ENCODE measurements around the gene ZP3.
"Not testable (repeated sequence)": the region's sequence is repeated elsewhere in the genome, so short reads cannot be mapped to it uniquely, and the experiment has no call there.

ZP3 gene

DNA sequence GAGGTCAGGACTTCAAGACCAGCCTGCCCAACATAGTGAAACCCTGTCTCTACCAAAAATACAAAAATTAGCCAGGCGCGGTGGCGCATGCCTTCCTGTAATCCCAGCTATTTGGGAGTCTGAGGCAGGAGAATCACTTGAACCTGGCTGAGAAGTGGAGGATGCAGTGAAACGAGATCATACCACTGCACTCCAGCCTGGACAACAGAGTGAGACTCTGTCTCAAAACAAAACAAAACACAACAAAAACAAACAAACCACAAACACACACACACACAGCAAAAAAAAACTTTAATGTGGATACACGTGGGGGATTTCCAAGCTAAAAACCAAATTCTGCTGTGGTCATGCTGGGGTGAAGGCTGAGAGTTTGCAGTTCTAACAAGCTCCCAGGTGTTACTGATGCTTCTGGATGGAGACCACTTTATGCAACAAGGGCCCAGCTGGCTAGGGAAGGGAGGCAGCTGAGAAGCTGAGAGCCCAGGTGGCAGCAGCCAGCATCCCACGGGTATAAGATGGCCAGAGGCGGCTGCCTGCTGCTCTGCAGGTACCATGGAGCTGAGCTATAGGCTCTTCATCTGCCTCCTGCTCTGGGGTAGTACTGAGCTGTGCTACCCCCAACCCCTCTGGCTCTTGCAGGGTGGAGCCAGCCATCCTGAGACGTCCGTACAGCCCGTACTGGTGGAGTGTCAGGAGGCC is at the start of gene ZP3:
ZP3 (plus strand) TSS at position 538 of the 699 bp plus-strand sequence; CDS start at position 553, 15 bp downstream.
- no peak for DNase-seq

DNA sequence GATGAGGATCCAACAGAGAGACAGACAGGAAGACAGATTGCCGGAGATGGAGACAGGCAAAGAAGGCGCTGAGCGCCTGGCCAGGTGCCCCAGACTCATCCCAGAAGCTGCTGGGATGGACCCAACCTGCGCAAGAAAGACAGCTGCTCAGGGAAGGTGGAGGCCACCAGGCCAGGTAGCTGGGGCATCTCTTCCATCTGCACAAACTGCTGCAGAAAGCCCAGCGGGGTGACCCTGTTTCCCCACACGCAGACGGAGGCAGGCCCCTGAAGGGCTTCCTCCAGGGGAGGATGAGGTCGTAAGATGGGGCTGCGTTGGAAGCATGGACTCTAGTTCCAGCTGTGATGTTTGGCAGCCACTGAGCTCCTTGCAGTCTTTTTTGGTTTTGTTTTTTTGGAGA is 49.5 kb upstream of the ZP3 start:
- no peak for DNase-seq

DNA sequence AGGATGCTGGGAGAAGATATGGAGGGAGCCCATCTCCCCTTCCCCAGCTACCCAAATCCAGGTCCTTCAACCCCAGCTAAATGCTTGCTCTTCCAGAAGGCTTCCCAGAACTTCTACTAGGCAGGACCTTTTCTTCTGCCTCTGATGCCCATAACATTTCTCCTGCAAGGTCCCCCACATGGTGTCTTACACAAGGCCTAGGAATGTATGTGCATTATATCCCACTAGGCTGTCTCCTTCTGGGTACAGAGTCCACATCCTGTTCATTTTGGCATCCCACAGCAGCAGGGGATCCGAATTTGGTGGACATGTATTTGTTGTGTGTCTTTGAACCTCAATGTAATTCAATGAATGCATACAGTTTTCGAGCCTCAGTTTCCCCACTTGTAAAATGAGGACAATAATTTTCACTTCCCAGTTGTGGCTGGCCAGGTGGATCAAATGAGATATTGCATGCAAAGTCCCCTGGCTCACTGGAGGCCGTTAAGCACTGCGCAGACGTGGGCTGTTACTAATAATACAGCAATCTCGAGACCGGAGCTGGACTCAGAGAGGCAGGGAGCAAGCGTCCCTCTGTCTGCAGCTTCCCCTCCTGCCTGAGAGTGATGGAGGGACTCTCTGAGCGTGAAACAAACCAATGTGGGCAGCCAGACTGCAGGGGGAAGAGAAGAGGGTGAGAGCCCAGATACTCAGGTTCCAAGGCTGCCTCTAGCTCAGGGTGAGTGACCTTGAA is 47.4 kb upstream of the ZP3 start:
- no peak for DNase-seq

- no peak for DNase-seq
Observed at GRCh38 chr7:76380623-76380966, 44.2 kb upstream of the ZP3 start.

DNA sequence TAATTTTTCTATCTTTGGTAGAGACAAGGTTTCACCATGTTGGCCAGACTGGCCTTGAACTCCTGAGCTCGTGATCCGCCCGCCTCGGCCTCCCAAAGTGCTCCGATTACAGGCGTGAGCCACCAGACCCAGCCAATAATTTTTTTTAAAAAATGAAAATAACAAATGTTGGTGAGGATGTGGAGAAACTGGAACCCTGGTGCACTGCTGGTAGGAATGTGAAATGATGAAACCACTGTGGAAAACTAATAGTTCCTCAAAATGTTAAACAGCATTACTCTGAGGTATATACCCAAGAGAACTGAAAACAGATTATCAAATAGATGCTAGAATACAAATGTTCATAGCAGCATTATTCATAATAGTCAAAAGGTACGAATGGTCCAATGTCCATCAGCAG is 42.9 kb upstream of the ZP3 start:
- no peak for DNase-seq

DNA sequence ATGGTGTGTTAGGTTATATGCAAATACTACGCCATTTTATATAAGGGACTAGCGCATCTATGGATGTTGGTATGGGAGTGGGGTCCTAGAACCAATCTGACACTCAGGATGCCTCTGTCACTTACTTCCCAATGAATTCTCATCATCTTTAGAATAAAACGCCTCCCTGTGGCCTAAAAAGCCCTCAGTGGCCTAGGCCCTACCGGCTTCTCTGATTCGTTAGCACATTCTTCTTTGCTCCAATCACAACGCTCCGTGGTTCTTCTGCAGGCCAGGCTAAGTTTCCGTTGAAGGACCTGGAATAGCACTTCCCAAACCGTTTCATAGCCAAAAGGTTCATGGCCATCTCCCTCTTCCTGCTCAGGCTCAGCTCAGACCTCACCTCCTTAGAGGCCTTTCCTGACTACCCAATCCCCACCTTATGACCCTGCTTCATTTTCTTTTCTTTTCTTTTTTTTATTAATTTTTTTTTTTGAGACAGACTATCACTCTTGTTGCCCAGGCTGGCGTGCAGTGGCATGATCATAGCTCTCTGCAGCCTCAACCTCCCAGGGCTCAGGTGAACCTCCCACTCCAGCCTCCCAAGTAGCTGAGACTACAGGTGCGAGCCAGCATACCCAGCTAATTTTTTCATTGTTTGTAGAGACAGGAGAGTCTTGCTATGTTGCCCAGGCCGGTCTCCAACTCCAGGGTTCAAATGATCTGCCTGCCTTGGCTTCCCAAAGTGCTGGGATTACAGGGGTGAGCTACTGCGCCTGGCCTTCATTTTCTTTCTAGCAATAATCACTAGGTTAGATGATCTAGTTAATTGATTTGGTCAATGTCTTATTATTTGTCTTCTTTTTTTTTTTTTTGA is 41.4 kb upstream of the ZP3 start:
- DNase-seq = no peak

DNA sequence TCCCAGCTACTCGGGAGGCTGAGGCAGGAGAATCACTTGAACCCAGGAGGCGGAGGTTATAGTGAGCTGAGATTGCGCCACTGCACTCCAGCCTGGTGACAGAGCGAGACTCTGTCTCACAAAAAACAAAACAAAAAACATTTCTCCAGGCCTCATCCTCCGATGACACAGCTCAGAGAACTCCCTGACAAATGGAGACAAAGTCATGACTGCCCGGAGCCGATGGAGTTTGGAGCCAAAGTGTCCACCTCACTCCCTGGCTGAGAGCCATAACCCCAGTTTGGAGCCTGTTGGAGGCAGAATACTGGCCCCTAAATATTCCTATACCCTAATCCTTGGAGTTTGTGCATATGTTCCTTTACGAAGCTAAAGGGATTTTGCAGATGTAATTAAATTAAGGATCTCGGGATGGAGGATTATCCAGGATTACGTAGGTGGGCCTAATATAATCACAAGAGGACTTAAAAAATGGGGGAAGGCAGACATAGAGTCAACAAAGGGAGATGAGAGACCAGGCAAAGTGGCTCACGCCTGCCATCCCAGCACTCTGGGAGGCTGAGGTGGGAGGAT is 38.0 kb upstream of the ZP3 start:
- no peak for DNase-seq

GRCh38 chr7:76387789-76388188 is 37.0 kb upstream of the ZP3 start:
- DNase-seq = not testable (repeated sequence)

- no peak for DNase-seq
Observed at GRCh38 chr7:76390092-76390491, 34.7 kb upstream of the ZP3 start.

GRCh38 chr7:76392531-76393115 is 32.1 kb upstream of the ZP3 start:
- no peak for DNase-seq

- peak; percentile 87 to 92 for DNase-seq
Observed at GRCh38 chr7:76393116-76394031, 31.4 kb upstream of the ZP3 start.

DNA sequence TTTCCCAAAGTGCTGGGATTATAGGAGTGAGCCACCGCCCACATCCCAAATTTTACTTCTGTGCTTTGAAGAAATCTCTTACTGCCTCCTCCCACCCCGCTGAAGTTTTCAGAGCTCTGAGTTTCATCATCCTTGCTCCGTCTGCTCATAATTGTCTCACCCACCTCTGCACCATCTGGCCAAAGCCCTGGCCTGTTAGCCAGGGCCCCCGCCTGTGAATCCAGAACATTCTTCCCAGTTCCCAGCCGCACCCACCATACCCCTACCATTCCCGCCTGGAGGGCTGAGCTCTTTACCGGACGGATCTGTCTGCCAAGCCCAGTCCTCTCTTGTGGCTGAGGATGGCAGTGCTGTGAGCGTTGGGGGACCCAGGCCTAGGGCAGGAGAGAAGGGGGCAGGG is 29.8 kb upstream of the ZP3 start:
- DNase-seq = no peak

- DNase-seq = not testable (repeated sequence)
Observed at GRCh38 chr7:76395605-76395964, 29.2 kb upstream of the ZP3 start.

- peak in 1 of 2 donors; percentile 10 for DNase-seq
Observed at GRCh38 chr7:76395965-76396726, 28.6 kb upstream of the ZP3 start.

DNA sequence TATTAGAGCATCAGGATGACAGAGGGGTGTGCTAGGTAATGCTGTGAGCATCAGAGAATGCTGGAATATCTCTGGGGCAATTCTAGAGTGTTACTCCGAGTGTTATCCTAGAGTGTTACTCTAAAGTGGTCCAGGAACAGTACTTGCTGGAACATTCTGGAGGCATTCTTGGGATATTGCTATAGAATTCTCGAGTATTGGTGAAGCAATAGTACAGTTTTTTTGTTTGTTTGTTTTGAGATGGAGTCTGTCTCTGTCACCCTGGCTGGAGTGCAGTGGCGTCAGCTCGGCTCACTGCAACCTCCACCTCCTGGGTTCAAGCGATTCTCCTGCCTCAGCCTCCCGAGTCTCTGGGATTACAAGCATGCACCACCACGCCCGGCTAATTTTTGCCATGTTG is 27.9 kb upstream of the ZP3 start:
- DNase-seq = no peak

GRCh38 chr7:76397409-76398183 is 27.2 kb upstream of the ZP3 start:
- DNase-seq = peak; percentile 46 to 58

DNA sequence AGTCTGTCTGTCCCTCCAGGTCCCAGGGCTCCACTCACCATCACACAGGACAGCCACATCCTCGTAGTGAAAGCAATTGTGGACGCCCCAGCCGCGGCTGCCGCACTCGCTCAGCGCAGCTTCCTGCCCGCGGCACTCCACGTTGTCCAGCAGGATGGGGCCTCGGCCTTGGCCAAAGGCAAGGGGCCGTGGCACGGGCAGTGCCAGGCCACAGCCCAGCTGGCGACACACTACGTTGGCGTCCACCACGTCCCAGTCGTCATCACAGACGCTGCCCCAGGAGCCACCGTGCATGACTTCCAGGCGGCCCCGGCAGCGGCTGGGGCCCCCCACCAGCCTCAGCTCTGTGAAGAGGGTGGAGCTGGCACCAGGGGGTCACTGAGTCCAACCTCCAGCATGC is 24.5 kb upstream of the ZP3 start:
- DNase-seq = no peak

DNA sequence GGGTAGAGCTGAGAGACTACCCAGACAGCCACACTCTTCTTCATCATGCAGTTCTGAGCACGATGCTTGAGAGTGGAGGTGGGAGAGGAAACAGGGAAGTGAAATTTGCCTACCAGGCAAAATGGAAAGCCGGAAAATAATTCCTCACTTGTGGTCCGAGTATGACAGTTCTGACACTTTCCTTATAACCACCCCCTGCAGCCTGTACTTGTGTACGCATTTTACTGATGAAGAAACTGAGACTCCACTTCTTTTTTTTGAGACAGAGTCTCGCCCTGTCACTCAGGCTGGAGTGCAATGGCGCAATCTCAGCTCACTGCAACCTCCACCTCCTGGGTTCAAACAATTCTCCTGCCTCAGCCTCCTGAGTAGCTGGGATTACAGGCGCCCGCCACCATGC is 21.7 kb upstream of the ZP3 start:
- DNase-seq = not testable (repeated sequence)

DNA sequence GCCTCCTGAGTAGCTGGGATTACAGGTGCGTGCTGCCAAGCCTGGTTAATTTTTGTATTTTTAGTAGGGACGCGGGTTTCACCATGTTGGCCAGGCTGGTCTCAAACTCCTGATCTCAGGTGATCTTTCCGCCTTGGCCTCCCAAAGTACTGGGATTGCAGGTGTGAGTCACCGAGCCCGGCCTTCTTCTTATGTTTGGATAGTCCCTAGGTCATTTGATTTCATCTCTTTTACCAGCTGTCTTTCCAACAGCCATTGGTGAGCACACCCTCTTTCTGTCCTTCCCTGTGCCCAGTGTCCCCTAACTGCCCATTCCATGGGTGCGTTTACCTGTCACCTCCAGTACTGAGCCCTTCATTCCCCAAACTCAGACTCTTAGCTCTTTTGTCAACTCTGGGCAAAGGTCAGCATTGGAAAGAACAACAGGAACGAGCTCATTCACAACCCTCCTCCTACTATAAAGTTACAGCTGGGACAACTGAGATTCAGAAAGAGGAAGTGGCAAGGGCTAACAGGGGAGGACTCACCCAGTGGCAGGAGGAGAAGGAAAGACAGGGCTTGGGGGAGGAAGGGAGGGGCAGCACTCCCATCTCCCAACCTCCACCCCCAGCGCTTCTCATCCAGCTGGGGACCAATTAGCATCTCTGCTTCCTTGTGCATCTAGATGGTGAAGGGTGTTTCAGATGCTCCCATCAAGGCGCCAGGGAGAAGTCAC is 20.8 kb upstream of the ZP3 start:
- peak in 1 of 2 donors; percentile 20 for DNase-seq

GRCh38 chr7:76405738-76406137 is 19.0 kb upstream of the ZP3 start:
- no peak for DNase-seq
